Neutrophil (primary cell): Measurements from ENCODE around the gene UBE2H.

Experiments used
- H3K27ac ChIP-seq: fragments of 200-600 bp; sonication (generic); 2 replicates; pipeline ENCODE4 v1.5.1; 2016; ENCODE audit warnings: mild to moderate bottlenecking, moderate library complexity
- H3K27me3 ChIP-seq: fragments of 200-600 bp; sonication (generic); 2 replicates; pipeline ENCODE4 v1.6.0; 2016; ENCODE audit warnings: mild to moderate bottlenecking
- H3K36me3 ChIP-seq: fragments of 200-600 bp; sonication (generic); 2 replicates; pipeline ENCODE4 v1.5.1; 2017
- H3K4me1 ChIP-seq, 2 experiments: fragments of 200-600 bp in 1 of 2; sonication (generic) in 1 of 2; 1 replicate in 1 of 2; 2 replicates in 1 of 2; pipeline versions ENCODE4 v1.5.1 to v1.6.1; 2013 to 2016; ENCODE audit warnings: low read depth in 1 of 2, low read length in 1 of 2, mild to moderate bottlenecking in 1 of 2, moderate library complexity in 1 of 2; ENCODE audit not compliant: control insufficient read depth in 1 of 2, insufficient read depth in 1 of 2
- H3K4me3 ChIP-seq, 2 experiments: fragments of 200-600 bp in 1 of 2; sonication (generic) in 1 of 2; 1 replicate in 1 of 2; 2 replicates in 1 of 2; pipeline ENCODE4 v1.5.1; 2013 to 2016; ENCODE audit warnings: low read depth in 1 of 2, low read length in 1 of 2, mild to moderate bottlenecking in 1 of 2, moderate library complexity in 1 of 2
- H3K9me3 ChIP-seq: fragments of 200-600 bp; sonication (generic); 2 replicates; pipeline ENCODE4 v1.5.1; 2016
- TF ChIP-seq, protein P1 (sequence below): fragments of 200-600 bp; sonication (generic); IDR thresholded peaks from 2 replicates; pipeline ENCODE4 v1.5.1; 2016; ENCODE audit warnings: antibody characterized with exemption

The UBE2H gene

GRCh38 chr7:129952653-129953560 is at the start of gene UBE2H:
UBE2H (minus strand) TSS chr7:129952960; CDS start chr7:129952555, 405 bp downstream.
- Histone ChIP-seq H3K4me3 (peak within 1 kb of the TSS; percentile 66 to 88), H3K4me1 (peaks cover 40 to 43% of the 10 kb centered on the region in 2 experiments), H3K9me3 (no peaks in the 10 kb centered on the region), H3K36me3 (no peaks in the 10 kb centered on the region), H3K27me3 (no peaks in the 10 kb centered on the region), H3K27ac (peak within 1 kb of the TSS; percentile 94)
- TF ChIP-seq, protein P1, sequence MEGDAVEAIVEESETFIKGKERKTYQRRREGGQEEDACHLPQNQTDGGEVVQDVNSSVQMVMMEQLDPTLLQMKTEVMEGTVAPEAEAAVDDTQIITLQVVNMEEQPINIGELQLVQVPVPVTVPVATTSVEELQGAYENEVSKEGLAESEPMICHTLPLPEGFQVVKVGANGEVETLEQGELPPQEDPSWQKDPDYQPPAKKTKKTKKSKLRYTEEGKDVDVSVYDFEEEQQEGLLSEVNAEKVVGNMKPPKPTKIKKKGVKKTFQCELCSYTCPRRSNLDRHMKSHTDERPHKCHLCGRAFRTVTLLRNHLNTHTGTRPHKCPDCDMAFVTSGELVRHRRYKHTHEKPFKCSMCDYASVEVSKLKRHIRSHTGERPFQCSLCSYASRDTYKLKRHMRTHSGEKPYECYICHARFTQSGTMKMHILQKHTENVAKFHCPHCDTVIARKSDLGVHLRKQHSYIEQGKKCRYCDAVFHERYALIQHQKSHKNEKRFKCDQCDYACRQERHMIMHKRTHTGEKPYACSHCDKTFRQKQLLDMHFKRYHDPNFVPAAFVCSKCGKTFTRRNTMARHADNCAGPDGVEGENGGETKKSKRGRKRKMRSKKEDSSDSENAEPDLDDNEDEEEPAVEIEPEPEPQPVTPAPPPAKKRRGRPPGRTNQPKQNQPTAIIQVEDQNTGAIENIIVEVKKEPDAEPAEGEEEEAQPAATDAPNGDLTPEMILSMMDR, result no peak

DNA sequence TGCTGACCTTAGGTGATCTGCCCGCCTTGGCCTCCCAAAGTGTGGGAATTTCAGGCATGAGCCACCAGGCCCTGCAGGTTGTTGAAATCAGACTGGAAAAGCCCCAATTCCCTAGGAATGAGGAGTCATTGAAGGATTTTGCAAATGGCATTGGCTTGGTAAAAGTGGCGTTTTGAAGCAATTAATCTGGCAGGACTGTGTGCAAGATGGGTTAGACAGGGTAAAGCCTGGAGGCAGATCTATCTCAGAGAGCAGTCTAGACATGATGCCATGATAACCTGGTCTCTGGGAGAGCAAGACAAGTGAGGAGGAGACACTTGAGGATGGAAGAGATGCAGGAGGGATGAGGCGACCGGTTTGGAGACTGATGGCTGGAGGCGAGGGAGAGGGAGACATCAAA is 45.7 kb upstream of the UBE2H start:
- H3K9me3 ChIP-seq, result no peaks in the 10 kb centered on the region
- no peaks in the 10 kb centered on the region for H3K36me3 ChIP-seq
- TF ChIP-seq, protein P1, result no peak
- H3K27ac ChIP-seq, result no peak overlapping the region
- H3K27me3 ChIP-seq, result no peaks in the 10 kb centered on the region
- H3K4me1 ChIP-seq, result no peaks in the 10 kb centered on the region
- H3K4me3 ChIP-seq, result no peak overlapping the region

- no peak overlapping the region for H3K4me3 ChIP-seq
- no peaks in the 10 kb centered on the region for H3K36me3 ChIP-seq
- H3K27ac ChIP-seq, result no peak overlapping the region
- H3K27me3 ChIP-seq, result no peaks in the 10 kb centered on the region
- no peaks in the 10 kb centered on the region for H3K4me1 ChIP-seq
- TF ChIP-seq, protein P1, result no peak
- H3K9me3 ChIP-seq, result no peaks in the 10 kb centered on the region
Measured at GRCh38 chr7:129997285-129997684, 44.5 kb upstream of the UBE2H start.

- Histone ChIP-seq H3K9me3 (no peaks in the 10 kb centered on the region), H3K4me1 (no peaks in the 10 kb centered on the region)
- TF ChIP-seq, protein P1, result no peak
Measured at GRCh38 chr7:129993275-129993674, 40.5 kb upstream of the UBE2H start.

DNA sequence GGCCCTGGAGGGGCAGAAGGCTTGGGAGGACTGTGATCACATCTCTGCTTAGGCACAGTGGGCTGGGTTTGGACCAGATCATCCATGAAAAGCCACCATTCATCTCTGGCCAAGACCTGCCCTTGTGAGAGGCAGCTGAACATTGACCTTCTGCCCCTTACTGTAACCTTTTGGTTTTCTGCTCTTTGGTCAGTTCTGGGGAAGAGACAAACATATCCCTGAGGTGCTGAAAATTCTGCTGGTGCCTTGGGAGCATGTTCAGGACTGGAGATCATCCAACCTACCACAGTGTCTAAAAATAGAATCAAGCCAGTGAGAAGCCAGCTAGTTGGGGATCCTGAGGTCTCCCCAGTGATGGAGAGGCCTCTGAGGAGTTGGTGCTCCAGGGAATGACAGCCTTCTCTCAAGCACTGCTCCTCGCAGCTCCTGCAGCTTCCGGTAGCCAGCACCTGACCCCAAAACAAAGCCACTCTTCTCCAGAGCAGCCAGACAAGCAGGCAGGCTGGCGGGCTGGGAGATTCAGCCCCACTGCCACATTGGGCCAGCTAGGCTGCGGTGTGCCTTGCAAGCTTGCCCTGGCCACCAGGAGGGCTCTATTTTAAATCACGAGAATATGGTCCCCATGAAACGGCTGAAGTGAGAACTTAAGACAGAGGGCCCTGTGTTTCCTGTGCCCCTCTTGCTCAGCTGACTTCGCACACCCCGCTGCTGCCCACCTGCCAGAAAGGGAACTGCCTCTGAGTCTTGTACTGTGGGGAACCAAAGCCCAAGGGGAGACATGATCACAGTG is 37.8 kb upstream of the UBE2H start:
- Histone ChIP-seq H3K4me3 (no peak overlapping the region), H3K4me1 (no peaks in the 10 kb centered on the region), H3K9me3 (no peaks in the 10 kb centered on the region), H3K27ac (no peak overlapping the region), H3K27me3 (peaks cover 8% of the 10 kb centered on the region), H3K36me3 (no peaks in the 10 kb centered on the region)
- TF ChIP-seq, protein P1, result no peak

More at GRCh38 chr7:129993275-129993674, 40.5 kb upstream of the UBE2H start:
- H3K36me3 ChIP-seq, result no peaks in the 10 kb centered on the region
- H3K27me3 ChIP-seq, result peaks cover 8% of the 10 kb centered on the region
- H3K4me3 ChIP-seq, result no peak overlapping the region
- H3K27ac ChIP-seq, result no peak overlapping the region
